ENCODE measurements around the gene FAM83E.
"Not testable (repeated sequence)": the region's sequence is repeated elsewhere in the genome, so short reads cannot be mapped to it uniquely, and the experiment has no call there.

Gene FAM83E

DNA sequence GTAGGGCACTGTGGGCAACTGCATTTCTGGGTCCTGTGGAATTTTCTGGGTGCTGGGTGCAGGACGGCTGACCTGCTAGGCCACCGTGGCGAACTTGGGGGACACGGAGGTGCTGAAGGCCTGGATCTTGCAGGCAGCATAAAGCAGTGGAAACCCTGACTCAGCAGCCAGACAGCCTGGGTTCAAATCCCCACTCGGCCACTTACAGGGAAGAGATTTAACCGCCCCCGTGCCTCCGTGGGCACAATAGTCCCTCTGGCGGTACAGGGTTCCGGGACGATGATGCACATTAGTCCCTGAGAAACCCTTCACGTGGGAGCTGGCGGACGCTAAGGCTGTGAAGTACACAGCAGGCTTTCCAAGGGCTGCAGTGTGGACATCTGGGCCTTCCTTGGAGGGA, 3.0 kb downstream of the FAM83E start:
- DNase-seq (ENCODE audit: low spot score), result no peak

GRCh38 chr19:48609571-48610108, 5.2 kb downstream of the FAM83E start:
- DNase-seq (ENCODE audit: low spot score), result no peak

GRCh38 chr19:48608798-48609263, 6.0 kb downstream of the FAM83E start:
- peak; percentile 69 for DNase-seq (ENCODE audit: low spot score)

GRCh38 chr19:48607359-48607755, 7.5 kb downstream of the FAM83E start:
- no peak for DNase-seq (ENCODE audit: low spot score)

GRCh38 chr19:48606463-48607358, 8.2 kb downstream of the FAM83E start, which contains the start of gene SPACA4:
Gene SPACA4, plus strand, starts transcription at chr19:48606742. Its CDS starts 237 bp downstream, at chr19:48606979.
- DNase-seq (ENCODE audit: low spot score), result no peak

DNA sequence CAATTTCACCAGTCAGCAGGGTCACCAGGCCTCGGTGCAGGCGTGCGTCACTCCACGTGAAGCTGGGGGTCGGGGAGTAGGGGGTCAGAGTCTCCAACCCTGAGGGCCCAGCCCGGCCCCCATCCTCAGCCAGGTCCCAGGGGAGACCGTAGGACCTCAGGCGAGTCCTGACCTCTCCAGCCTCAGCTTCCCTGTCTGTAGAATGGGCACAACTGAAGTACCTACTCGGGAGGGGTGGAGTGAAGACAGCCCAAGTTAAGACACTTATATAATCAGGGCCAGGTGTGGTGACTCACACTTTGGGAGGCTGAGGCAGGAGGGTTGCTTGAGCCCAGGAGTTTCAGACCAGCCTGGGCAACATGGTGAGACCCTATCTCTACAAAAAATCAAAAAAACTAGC, 11.0 kb downstream of the FAM83E start:
- no peak for DNase-seq (ENCODE audit: low spot score)

- no peak for DNase-seq (ENCODE audit: low spot score)
Observed at GRCh38 chr19:48603449-48603848, 11.4 kb downstream of the FAM83E start.

GRCh38 chr19:48603001-48603400, 11.9 kb downstream of the FAM83E start:
- no peak for DNase-seq (ENCODE audit: low spot score)

- DNase-seq (ENCODE audit: low spot score), result no peak
Observed at GRCh38 chr19:48600679-48601417, 14.0 kb downstream of the FAM83E start.

DNA sequence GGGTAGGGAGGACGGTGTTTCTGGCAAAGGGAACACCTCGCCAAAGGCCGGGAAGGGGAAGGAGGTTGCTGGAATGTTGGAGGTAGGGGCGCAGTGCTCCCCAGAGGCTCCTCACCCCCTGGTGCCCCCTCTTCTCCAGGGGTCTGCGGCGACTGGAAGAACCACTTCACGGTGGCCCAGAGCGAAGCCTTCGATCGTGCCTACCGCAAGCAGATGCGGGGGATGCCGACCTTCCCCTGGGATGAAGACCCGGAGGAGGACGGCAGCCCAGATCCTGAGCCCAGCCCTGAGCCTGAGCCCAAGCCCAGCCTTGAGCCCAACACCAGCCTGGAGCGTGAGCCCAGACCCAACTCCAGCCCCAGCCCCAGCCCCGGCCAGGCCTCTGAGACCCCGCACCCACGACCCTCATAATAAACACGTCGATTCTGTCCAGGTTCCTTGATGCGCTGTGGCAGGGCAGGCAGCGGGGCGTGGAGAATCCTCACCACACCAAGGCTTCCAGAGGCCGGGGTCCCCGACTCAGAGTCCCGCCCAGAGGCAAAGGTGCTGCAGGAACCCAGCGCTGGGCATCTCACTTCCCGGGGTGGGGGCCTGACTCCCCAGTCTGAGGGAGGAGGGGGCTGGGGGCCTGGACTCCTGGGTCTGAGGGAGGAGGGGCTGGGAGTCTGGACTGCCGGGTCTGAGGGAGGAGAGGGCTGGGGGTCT, 15.7 kb downstream of the FAM83E start:
- no peak for DNase-seq (ENCODE audit: low spot score)

DNA sequence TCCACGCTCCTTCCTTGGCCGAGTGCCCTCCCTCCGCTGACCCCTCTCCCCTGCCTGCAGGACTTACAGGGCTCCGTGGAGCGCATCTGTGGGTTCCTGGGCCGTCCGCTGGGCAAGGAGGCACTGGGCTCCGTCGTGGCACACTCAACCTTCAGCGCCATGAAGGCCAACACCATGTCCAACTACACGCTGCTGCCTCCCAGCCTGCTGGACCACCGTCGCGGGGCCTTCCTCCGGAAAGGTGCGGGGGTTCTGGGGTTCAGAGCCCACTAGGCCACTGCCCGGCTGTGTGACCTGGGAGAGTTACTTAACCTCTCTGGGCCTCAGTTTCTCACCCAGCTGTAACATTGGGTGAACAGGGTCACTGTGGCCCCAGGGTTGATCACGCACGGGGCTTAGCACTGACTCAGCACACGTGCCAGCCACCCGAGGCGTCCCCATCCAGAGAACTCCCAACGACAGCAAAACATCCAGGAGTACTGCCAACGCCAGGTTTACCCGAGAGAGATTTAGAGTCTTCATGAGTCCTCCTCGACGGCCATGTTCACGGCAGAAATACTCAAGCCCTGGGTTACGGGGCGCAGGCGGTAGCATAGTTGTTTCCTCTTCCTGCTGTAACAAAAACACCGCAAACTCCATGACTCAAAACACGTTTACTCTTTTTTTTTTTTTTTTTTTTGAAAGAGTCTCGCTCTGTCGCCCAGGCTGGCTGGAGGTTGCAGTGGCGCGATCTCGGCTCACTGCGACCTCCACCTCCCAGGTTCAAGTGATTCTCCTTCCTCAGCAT, 18.0 kb downstream of the FAM83E start:
- DNase-seq (ENCODE audit: low spot score), result no peak

DNA sequence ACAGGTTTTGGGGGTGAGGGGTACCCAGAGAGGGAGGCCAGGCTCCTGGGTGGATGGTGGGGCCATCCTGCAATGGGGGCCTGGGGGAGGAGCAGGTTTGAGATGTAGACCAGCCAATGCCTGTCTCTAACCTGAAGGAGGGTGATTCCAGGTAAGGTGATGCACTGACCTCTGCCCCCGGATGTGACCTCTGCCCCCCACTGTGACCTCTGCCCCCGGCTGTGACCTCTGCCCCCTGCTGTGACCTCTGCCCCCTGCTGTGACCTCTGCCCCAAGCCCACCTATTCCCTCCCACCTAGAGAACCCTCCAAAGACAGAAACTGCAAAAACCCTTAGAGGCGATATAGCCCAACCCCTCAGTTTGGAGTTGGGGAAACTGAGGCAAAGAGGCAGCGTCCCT, 18.6 kb downstream of the FAM83E start:
- DNase-seq (ENCODE audit: low spot score), result no peak

DNA sequence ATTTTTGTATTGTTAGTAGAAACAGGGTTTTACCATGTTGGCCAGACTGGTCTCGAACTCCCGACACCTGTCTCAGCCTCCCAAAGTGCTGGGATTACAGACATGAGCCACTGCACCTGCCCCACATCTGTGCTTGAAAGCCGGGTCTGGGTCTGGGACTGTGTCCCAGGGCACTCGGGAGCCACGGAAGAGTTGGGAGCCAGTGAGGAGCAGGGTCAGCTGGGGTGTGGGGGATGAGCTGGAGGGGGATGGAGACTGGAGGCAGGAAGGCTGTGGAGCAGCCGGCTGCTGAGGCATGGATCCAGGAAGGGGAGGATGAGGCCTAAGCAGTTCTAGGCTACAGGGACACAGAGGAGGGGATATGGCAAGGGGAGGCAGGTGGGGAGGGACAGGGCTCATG, 19.0 kb downstream of the FAM83E start:
- DNase-seq (ENCODE audit: low spot score), result no peak

GRCh38 chr19:48595171-48595570, 19.7 kb downstream of the FAM83E start:
- DNase-seq (ENCODE audit: low spot score), result no peak

- DNase-seq (ENCODE audit: low spot score), result no peak
Observed at GRCh38 chr19:48591021-48591420, 23.9 kb downstream of the FAM83E start.

GRCh38 chr19:48588670-48589401, 26.0 kb downstream of the FAM83E start:
- peak; percentile 87 for DNase-seq (ENCODE audit: low spot score)

DNA sequence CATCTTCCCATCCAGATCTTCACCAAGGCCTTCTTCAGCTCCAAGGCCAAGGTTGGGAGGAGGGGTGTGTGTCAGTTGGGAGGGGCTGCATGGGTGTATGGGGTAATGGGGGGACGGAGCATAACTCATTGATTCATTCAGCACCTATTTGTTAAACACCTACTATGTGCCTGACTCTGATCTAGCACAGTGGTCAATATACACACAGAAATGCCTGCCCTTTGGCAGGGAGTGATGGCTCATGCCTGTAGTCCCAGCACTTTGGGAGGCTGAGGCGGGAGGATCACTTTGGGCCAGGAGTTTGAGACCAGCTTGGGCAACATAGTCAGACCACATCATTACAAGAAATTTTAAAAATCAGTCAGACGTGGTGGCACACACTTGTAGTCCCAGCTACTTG, 27.5 kb downstream of the FAM83E start:
- no peak for DNase-seq (ENCODE audit: low spot score)

DNA sequence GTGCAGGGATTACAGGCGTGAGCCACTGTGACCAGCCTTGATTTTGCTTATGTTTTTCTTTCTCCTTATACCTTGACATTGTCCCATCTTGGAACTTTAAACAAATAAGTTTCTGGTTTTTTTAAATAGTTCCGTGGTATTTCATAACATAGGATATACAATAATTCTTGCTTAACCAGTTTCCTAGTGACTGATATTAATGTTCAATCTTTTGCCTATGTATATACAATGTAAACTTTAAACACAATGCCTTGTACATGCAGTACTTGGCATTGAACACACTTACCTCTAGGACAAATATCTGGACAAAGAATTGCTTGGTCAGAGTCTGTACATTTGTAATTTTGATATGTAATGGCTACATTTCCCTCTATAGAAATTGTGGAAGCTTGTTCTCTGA, 32.7 kb downstream of the FAM83E start:
- no peak for DNase-seq (ENCODE audit: low spot score)

DNA sequence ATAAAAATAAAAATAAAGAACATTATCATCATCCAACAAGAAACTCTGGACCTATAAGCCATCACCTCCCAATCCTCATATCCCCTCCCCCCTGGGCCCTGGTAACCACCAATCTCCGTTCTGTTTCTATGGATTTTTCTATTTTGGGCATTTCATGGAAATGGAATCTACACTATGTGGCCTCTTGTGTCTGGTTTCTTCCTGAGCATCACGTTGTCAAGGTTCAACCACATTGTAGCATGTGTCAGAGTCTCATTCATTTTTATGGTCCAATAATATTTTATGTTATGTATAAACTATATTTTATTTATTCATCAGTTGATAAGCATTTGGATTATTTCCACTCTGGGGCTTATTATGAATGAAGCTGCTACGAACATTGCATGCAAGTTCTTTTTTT, 36.0 kb downstream of the FAM83E start:
- DNase-seq (ENCODE audit: low spot score), result peak; percentile 81

DNA sequence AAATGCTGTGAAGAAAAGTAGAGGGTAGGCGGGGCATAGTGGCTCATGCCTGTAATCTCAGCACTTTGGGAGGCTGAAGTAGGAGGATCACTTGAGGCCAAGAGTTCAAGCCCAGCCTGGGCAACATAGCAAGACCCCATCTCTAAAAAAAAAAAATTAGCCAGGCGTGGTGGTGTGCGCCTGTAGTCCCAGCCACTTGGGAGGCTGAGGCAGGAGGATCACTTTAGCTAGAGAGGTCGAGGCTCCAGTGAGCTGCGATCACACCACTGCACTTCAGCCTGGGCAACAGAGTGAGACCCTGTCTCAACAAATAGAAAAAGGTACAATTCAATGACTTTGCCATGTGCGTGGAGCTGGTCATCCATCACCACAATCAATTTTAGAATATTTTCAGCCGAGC, 37.0 kb downstream of the FAM83E start:
- DNase-seq (ENCODE audit: low spot score), result not testable (repeated sequence)
